Mucosa of descending colon (tissue), 3 donors: ENCODE results near the gene CREB5. TPM values are rescaled to one million over a fixed set of nuclear protein-coding genes. Genes with fewer than 3 reads are reported as not detected.

Source experiments
- ATAC-seq: fragments of 200-7000 bp; cut with Tn5 transposase; one replicate; pipeline ENCODE4 v1.9.1; 2020; ENCODE audit warnings: mild to moderate bottlenecking, moderate library complexity
- DNase-seq, 3 donors: peaks; one replicate each; pipeline ENCODE4 v3.0.0-alpha.2; 2020
- H3K36me3 ChIP-seq: fragments of 200-600 bp; one replicate; pipeline ENCODE4 v1.8.0; 2021; ENCODE audit warnings: low read depth, mild to moderate bottlenecking
- H3K4me1 ChIP-seq: fragments of 200-600 bp; one replicate; pipeline ENCODE4 v1.8.0; 2021; ENCODE audit warnings: low read depth, mild to moderate bottlenecking
- H3K4me3 ChIP-seq: fragments of 200-600 bp; one replicate; pipeline ENCODE4 v1.8.0; 2021; ENCODE audit warnings: mild to moderate bottlenecking
- H3K9me3 ChIP-seq: fragments of 200-600 bp; one replicate; pipeline ENCODE4 v1.8.0; 2021; ENCODE audit warnings: mild to moderate bottlenecking
- CTCF ChIP-seq: fragments of 200-600 bp; IDR thresholded peaks from one replicate; pipeline ENCODE4 v1.8.0; 2022; ENCODE audit warnings: antibody characterized with exemption, mild to moderate bottlenecking
- intact Hi-C, 2 donors: fragments of 100-400 bp; cut with DNase I in 1 of 2; cut with micrococcal nuclease in 1 of 2; formaldehyde crosslinking; loops; one replicate each; pipeline versions ENCODE4 v1.11.0 to v1.11.1; 2022; cut with DNase I, micrococcal nuclease
- total RNA-seq, 3 donors: library from RNA; stranded (reverse); fragmentation: NEBNext Ultra II Directional in 2 of 3; extraction: Animal tissue kit (Norgen Biotek cat#: 25700) in 2 of 3; gene quantifications; one replicate each; pipeline versions ENCODE4 v1.2.1 to v1.2.4, GENCODE V29; 2021 to 2023
- donor health status: DM: no; HTN: no; CAD: no; lungs with moderate emphysema.
- donor health status: DM: no; HTN: no; CAD: no.
- donor health status: DM: no; HTN: yes; CAD: no.

Gene CREB5
- total RNA-seq, 3 donors from 2014 or later: 0.61 to 5.4 (median 1.9) TPM

- Histone ChIP-seq H3K4me1 (no peaks in the 10 kb centered on the region), H3K4me3 (no peak overlapping the region), H3K9me3 (no peaks in the 10 kb centered on the region), H3K36me3 (no peaks in the 10 kb centered on the region)
- DNase-seq: no peak
- no peak for TF ChIP-seq CTCF
- intact Hi-C loops: no loop called here
- no peak for ATAC-seq
Observed at GRCh38 chr7:28498636-28499035, 86.3 kb downstream of the CREB5 start.

- no peak for DNase-seq
- no peak for ATAC-seq
- intact Hi-C loops: no loop called here
- Histone ChIP-seq H3K36me3 (no peaks in the 10 kb centered on the region), H3K4me3 (no peak overlapping the region), H3K4me1 (no peaks in the 10 kb centered on the region), H3K9me3 (no peaks in the 10 kb centered on the region)
- no peak for TF ChIP-seq CTCF
Observed at GRCh38 chr7:28500138-28500537, 87.8 kb downstream of the CREB5 start.

- DNase-seq (no peak), ATAC-seq (no peak)
- intact Hi-C loops: no loop called here
- TF ChIP-seq CTCF: no peak
- Histone ChIP-seq H3K36me3 (no peaks in the 10 kb centered on the region), H3K4me3 (no peak overlapping the region), H3K4me1 (no peaks in the 10 kb centered on the region), H3K9me3 (no peaks in the 10 kb centered on the region)
Observed at GRCh38 chr7:28502408-28502807, 90.1 kb downstream of the CREB5 start.

- H3K9me3 ChIP-seq: no peaks in the 10 kb centered on the region
Observed at GRCh38 chr7:28503396-28503795, 91.1 kb downstream of the CREB5 start.

GRCh38 chr7:28505014-28505413, 92.7 kb downstream of the CREB5 start:
- Histone ChIP-seq H3K36me3 (no peaks in the 10 kb centered on the region), H3K4me1 (no peaks in the 10 kb centered on the region), H3K4me3 (no peak overlapping the region), H3K9me3 (no peaks in the 10 kb centered on the region)
- no peak for TF ChIP-seq CTCF
- ATAC-seq (no peak), DNase-seq (no peak)
- intact Hi-C loops: no loop called here

More at GRCh38 chr7:28503396-28503795, 91.1 kb downstream of the CREB5 start:
- no peaks in the 10 kb centered on the region for H3K36me3 ChIP-seq
- H3K4me1 ChIP-seq: no peaks in the 10 kb centered on the region
- intact Hi-C loops: no loop called here
- ATAC-seq (no peak), DNase-seq (no peak)
- H3K4me3 ChIP-seq: no peak overlapping the region
- TF ChIP-seq CTCF: no peak

- no peak overlapping the region for H3K4me3 ChIP-seq
- TF ChIP-seq CTCF: no peak
- H3K4me1 ChIP-seq: no peaks in the 10 kb centered on the region
- ATAC-seq (no peak), DNase-seq (no peak)
- no peaks in the 10 kb centered on the region for H3K36me3 ChIP-seq
- no peaks in the 10 kb centered on the region for H3K9me3 ChIP-seq
- intact Hi-C loops: no loop called here
Observed at GRCh38 chr7:28505867-28506266, 93.5 kb downstream of the CREB5 start.
